ENCODE measurements around the gene HDAC9.
"Not testable (repeated sequence)": the region's sequence is repeated elsewhere in the genome, so short reads cannot be mapped to it uniquely, and the experiment has no call there.

HDAC9 gene

DNA sequence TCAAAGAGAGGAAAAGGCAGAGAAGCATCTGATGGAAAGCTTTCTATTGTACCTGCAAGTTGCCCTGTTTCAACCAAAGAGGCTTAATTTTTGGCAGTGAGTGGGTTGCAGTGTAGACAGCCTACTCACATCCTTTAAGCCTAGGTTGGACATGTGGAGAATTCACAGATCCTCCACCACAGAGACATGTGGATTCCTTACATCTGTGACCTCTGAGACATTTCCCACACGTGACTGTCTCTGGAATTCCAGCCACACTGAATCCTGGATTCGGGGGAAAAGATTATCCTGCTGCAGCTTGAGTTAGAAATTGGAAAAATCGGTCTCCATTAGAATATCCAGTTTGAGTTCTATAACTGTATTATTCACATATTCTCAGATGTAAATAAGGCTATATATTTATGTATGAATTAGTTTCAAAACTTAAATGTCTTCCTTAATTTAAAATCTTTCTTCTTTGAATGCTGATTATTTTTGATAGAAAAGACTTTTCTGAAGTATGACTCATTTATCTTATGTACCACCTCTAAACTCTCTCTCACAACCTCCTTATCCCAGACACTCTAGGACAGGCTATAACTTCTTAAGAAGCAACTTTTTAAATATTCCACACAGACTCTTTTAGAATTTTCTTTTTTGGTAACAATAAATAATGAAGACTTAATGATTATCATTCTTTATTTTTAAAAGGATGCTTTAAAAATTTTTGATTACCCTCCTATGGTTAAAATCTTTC, 498.6 kb downstream of the HDAC9 start:
- DNase-seq: no peak

DNA sequence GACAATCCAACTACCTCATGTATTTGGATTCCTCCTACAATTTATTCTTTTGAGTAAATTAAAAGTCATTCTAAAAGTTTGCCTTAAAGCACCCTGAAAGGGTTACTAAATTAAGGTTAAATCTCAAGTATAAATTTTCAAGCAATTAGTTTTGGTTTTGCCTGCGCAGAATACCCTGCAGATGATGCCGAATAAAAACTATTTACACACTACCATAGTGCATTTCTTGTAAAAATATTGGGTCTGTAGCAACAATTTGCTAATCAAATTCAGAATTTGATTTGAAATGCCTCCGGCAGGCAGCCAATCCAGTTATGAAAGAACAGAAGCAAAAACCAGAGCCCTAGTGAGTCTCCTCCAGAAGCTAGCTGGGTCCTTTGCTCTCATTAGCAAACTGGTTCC, 499.7 kb downstream of the HDAC9 start:
- DNase-seq: no peak

DNA sequence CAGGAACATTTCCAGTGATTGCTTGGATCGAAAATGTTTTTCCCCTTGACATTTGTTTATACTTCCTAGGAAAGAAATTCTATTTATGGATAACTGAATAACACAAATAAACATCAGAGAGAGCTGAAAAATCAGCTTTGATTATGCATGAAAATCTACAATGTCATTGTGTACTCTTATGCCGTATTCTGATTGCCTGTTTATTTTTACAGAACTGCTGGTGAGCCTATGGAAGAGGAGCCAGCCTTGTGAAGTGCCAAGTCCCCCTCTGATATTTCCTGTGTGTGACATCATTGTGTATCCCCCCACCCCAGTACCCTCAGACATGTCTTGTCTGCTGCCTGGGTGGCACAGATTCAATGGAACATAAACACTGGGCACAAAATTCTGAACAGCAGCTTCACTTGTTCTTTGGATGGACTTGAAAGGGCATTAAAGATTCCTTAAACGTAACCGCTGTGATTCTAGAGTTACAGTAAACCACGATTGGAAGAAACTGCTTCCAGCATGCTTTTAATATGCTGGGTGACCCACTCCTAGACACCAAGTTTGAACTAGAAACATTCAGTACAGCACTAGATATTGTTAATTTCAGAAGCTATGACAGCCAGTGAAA, 500.4 kb downstream of the HDAC9 start:
- no peak for DNase-seq

DNA sequence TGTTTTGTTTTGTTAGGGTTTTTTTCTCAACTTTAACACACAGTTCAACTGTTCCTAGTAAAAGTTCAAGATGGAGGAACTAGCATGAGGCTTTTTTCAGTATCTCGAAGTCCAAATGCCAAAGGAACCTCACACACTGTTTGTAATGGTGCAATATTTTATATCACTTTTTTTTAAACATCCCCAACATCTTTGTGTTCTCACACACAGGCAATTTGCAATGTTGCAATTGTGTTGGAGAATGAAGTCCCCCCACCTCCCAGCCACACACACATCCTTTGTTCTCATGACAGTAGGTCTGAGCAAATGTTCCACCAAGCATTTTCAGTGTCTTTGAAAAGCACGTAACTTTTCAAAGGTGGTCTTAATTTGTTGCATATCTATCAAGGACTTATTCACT, 501.0 kb downstream of the HDAC9 start:
- no peak for DNase-seq

DNA sequence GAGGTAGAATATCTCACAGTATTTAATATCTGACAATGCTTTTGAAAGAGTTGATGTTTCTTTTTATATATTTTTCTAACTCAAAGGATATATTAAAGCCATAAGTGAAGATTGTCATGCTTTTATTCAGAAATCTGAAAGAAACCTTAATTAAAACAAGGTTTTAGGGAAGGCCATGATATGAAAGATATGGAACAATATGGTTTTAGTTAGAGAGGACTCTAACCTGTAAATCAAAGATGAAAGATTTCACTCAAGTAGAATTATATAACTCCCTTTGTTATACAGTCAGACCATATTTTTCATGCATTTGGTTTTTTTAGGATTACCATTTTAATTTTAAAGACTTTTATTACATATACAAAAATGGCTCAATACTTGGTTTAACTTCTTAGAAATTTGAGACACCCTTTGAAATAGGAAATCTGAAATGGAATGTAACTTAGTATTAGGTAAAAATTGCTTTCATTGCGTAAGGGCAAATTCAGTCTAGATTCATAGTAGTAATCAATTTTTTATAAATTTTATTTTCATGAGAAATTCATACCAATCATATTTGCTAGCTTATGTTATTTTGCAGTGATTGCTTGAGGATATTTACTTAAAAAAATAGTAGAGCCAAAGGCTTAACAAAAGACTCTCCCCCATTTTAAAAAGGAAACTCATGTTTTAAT, 502.1 kb downstream of the HDAC9 start:
- DNase-seq: no peak

DNA sequence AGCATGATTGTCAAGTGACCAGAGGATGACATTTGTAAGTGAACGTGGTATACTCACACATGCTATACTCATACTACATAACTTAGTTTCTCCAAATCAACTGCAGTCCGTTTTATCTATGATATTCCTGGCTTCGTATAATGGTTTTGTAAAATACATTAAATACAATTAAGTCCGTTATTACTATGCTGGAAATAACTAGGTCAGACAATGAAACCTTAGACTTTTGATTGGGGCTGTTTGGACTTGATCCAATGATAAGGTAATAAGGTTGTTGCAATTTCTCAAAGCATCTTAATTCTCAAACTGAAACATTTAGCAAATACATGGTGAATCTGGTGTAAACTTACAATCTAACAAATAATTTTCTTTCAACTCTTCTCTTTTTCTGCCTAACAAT, 504.9 kb downstream of the HDAC9 start:
- DNase-seq: no peak

DNA sequence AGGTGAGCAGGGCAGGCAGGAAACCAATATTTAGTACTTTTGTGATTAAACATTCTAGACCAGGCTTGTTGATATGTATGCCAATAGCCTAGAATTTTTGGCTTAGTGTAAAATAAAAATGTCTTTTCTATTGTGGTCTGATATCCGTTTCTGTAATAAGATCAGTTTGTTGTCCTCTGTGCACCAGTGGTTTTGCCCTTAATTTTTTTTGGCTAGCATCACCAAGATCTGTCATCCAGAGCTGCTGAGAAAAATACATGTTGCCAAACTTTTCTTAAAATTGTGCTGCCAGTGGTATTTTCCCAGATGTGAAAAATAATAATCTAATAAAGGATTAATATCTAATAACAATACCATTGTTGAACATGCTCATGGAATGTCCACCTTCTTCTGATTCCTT, 506.3 kb downstream of the HDAC9 start:
- no peak for DNase-seq

DNA sequence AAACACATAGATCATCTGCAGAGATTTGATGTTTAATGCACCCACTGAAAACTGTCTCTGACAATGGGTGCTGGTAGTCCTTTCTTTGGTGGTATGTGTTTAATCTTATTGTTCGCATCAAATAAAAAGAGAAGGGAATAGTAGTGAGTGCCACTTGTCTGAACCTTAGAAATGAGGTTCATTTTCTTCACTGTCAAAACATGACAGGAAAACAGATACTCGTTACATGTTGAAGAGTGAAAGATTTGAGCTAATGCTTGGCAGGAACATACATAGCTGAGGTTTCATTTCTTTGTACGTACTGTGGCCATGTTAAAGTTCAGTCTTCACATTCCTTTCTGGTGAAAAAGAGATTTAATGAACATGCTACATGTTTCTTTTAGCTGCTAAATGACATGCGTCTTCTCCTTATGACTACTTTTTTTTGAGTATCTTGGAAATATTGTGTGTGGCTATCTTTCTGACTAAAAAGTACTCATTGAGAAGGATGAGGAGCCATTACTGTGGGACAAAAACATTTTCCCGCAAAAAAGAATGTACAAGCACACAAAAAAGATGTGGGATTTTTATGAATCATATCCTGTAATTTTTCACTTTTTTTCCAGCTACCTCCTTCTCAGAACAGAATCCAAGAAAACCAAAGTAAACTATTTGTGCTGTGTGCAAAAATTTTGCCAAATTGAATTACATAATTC, 513.8 kb downstream of the HDAC9 start:
- no peak for DNase-seq

DNA sequence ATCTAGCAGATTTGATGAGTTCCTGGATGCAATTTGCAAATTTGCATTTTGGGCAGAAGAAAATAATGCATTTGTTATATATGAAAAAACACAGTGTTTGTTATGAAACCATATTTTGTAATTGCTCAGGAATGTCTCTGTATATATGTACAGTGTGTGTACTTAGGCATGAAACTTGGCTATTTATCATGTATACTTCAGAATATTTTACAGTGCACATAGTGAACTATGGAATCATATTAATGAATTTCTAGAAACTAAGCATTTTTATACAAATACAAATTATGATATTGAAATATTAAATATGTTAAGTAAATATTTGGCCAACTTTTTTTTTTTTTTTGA, 514.4 kb downstream of the HDAC9 start:
- no peak for DNase-seq

DNA sequence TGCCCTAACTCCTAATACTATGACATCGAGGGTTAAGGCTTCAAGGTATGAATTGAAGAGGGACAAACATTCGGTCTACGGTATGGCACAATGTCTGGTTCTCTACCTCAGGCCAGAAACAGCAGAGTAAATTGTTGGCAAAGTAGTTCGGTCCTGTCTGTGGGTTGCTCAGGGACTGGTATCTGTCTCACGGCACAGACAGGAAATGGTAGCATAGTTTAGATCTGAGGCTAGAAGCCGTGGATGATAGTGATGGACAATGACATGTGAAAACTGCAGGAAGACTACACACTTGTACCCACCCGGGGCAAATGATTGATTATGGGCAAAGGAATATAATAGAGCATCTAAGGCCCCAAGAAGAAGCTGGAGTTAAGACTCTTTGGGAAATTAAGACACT, 515.7 kb downstream of the HDAC9 start:
- no peak for DNase-seq

DNA sequence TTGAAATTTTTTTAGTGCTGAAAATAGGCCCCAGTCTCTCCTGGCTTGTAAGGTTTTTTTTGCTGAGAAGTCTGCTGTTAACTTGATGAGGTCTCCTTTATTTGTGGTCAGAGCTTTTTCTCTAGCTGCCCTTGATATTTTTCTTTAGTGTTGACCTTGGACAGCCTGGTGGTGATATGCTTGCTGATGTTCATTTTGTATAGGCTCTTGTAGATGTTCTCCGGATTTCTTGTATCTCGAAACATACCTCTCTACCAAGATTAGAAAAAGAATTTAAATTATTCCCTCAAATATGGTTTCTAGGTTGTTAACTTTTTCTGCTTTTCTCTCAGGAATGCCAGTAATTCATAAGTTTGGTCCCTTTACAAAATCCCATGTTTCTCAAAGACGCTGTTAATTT, 519.5 kb downstream of the HDAC9 start:
- no peak for DNase-seq

DNA sequence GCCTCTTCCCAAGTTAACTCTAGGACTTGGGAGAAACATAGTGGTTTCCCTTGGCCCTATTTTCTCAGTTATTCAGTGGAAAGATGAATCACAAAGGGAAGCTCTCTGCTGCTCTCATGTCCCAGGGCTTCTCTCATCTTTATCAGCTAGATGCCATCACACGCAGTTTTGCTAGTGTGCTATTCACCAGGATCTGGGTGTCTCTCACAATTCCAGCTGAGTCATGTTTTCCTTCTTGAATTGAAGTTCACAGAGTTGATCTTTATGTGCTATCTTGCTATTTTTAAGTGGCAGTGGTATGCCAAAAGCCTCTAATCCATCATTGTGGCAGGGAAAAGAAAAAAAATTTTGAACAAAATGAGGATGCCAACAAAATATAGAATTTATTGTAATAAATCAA, 520.6 kb downstream of the HDAC9 start:
- no peak for DNase-seq

DNA sequence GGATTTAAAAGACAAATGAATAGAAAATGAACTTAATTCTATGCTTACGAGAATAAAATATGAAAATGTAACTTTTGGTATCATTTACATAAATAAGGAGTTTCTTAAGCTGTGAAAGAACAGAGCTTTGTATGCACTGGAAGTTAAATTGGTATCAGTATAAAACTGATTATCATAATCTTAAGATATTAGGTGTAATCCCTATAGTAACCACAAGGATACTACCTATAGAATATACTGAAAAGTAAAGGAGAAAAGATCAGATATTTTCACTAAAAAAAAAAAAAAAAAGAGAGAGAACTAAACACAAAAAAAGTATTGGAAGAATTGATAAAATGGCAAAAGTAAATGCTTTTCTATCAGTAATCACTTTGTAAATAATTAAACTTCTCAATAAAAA, 521.8 kb downstream of the HDAC9 start:
- no peak for DNase-seq

DNA sequence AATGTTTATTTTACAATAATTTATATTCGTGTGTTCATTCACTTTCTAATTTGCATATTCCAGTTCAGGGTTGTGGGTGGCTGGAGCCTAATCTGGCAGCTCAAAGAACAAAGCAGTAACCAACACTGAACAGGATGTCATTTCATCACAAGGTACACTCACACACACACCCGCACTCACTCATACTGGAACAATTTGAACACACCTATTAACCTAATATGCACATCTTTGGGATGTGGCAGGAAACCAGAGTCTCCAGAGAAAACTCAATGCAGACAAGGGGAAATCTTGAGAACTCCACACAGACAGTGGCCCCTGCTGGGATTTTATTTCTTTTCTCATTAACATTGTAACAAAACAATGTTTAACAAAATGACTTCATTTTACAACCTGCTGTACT, 524.5 kb downstream of the HDAC9 start:
- no peak for DNase-seq

DNA sequence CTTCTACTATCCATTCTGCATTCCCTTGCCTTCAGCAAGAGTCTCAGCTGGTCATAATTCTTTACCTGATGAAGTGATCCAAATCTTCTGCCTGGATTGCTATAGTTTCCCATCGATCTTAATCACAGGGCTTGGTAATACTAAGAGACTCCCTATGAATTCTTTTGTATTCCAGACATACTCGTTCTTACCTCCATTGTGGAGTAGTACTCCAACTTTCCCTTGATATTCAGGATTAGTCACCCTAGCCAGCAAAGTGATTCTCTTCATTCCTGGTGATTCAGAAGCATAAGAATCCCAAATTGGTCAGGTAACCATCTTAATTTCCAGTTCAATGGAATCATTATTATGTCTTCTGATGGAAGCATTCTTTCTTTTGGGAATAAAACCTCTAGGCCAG, 525.2 kb downstream of the HDAC9 start:
- no peak for DNase-seq

DNA sequence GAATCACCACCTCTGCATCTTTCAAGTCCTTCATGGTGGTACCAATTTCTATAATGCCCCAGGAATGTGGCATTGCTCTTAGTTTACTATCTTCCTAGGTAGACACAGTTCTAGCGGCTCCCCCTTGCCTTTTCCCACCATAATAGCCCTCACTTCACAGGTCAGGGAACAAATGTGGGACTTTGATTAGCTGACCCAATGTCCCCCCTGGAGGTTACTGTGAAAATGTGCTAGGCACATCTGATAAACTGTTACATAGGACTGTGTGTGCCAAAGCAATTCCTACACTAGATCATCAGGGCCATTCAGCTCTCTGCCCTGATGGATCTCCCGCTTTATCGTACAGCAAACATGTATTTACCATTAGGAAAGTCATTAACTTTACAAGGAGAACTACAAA, 527.9 kb downstream of the HDAC9 start:
- DNase-seq: no peak

DNA sequence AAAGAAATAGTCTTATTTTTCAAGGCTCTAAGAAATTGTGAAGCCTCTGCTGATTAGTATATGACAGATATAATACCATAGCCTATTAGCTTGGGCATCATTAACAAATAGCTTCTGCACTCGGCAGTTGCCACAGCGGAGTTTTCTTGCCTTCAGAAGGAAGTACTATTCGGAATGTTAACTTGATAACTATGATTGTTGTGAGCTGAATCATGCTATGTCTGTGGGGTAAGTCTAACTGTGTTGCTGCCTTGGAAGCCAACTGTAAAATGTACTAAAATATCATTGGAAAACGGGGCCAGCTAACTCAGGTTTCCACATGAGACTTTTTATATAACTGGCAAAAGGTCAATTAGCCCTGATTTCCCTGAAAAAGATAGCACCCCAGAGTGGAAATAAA, 528.7 kb downstream of the HDAC9 start:
- no peak for DNase-seq

DNA sequence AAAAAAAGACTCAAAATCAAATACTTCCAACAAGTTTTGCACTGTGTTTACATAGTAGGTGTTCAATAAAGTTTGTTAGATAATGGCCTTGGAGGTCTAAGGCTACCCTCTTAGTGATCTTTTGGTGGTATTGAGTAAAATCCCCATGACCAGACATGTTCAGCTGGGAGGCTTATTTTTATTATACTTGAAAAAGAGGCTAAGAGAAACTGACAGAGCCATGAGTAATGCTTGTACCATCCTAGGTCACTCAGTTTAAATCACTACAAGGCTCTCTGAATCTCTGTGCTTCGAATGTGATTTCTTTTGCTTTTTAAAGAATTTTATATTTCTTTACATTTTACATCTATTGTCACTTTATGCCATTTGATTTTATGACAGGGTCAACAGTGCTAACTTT, 531.3 kb downstream of the HDAC9 start:
- no peak for DNase-seq

DNA sequence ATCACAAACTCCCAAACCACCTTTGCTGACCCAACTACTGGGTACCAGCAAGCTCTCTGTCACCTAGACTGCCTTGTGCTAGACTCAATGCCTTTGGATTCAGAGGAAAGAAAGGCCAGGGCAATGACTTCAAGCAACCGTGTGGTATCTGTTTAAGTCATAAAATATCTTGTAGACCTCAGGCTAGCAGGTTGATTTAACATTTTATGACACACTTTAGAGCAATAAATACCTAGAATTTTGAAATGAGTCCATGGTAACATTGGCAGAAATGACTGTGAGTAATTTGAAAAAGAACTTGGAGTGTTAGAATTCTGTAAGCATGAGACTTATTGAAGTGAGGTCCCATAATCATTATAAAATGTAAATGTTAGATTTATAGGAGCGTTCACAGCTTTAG, 534.7 kb downstream of the HDAC9 start:
- no peak for DNase-seq

DNA sequence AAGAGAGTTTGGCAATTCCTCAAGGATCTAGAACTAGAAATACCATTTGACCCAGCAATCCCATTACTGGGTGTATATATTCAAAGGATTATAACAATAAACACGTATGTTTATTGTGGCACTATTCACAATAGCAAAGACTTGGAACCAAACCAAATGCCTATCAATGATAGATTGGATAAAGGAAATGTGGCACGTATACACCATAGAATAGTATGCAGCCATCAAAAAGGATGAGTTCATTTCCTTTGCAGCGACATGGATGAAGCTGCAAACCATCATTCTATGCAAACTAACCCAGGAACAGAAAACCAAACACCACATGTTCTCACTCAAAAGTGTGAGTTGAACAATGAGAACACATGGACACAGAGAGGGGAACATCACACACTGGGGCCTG, 537.4 kb downstream of the HDAC9 start:
- DNase-seq: not testable (repeated sequence)

DNA sequence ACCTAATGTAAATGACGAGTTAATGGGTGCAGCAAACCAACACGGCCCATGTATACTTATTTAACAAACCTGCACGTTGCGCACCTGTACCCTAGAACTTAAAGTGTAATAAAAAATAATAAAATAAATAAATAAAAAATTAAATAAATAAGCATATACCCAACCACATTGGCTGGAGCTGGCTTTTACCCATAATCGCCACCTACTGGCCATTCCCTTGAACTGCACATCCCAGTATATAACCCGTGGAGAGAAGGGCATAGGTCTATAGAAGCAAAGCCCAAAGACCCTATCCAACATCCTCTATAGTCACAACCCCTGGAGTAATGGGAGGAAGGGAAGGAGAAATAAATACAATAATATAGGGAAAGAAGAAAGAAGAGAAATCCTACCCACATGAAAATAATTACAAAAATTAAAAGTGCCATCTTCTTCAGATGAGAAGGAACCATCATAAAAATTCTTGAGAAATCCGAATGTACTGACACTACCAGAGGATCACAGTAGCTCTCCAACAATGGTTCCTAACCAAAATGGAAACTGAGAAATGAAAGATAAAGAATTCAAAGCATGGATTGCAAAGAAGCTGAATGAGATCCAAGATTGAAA, 556.3 kb downstream of the HDAC9 start:
- no peak for DNase-seq

Data from stimulated activated naive CD4-positive, alpha-beta T cell treated with Interleukin-2 at 50 U/mL for 16 hours (primary cell).